HG03442 (cell line): ENCODE data around the gene MMD.
"Not testable (repeated sequence)": the region's sequence is repeated elsewhere in the genome, so short reads cannot be mapped to it uniquely, and the experiment has no call there.

Experiments
- ATAC-seq: cut with Tn5 transposase; IDR thresholded peaks from one replicate; pipeline ENCODE4 v1.9.1; 2021; ENCODE audit warnings: mild to moderate bottlenecking, moderate library complexity; ENCODE audit not compliant: unreplicated experiment

Gene MMD

GRCh38 chr17:55444471-55445441 lies 23.1 kb upstream of the MMD start:
- ATAC-seq = peak; percentile 72

- no peak for ATAC-seq
These were observed 22.3 kb upstream of the MMD start for GRCh38 chr17:55443904-55444303.

GRCh38 chr17:55442953-55443683 lies 21.5 kb upstream of the MMD start:
- ATAC-seq = no peak

- no peak for ATAC-seq
These were observed 20.8 kb upstream of the MMD start for GRCh38 chr17:55442462-55442861.

- ATAC-seq = no peak
These were observed 19.9 kb upstream of the MMD start for GRCh38 chr17:55441544-55441943.

GRCh38 chr17:55440391-55440790 lies 18.8 kb upstream of the MMD start:
- no peak for ATAC-seq

- peak; percentile 65 for ATAC-seq
These were observed 15.5 kb upstream of the MMD start for GRCh38 chr17:55437159-55437605.

GRCh38 chr17:55436224-55437158 lies 14.9 kb upstream of the MMD start:
- ATAC-seq = peak; percentile 19

GRCh38 chr17:55435408-55435807 lies 13.8 kb upstream of the MMD start:
- no peak for ATAC-seq

- ATAC-seq = no peak
These were observed 13.1 kb upstream of the MMD start for GRCh38 chr17:55434721-55435120.

- ATAC-seq = no peak
These were observed 12.2 kb upstream of the MMD start for GRCh38 chr17:55433629-55434422.

GRCh38 chr17:55433029-55433628 lies 11.5 kb upstream of the MMD start:
- ATAC-seq = no peak

- no peak for ATAC-seq
These were observed 10.9 kb upstream of the MMD start for GRCh38 chr17:55432358-55433028.

- not testable (repeated sequence) for ATAC-seq
These were observed 10.3 kb upstream of the MMD start for GRCh38 chr17:55431914-55432313.

GRCh38 chr17:55430541-55431288 lies 9.1 kb upstream of the MMD start:
- ATAC-seq = no peak

GRCh38 chr17:55427587-55427882 lies 5.9 kb upstream of the MMD start:
- ATAC-seq = peak; percentile 23

GRCh38 chr17:55426851-55427586 lies 5.4 kb upstream of the MMD start:
- peak; percentile 65 for ATAC-seq
